ENCODE measurements around the gene SORBS1. TPM values are rescaled to one million over a fixed set of nuclear protein-coding genes. Genes with fewer than 3 reads are reported as not detected.

Gene SORBS1
- total RNA-seq, 1 experiment from 2014 or later, result 39.9 TPM

- no peaks in the 10 kb centered on the region for H3K9me3 Mint-ChIP-seq
- H3K4me3 Mint-ChIP-seq, result no peak overlapping the region
- DNase-seq (ENCODE audit: low spot score), result no peak
- no peak for ATAC-seq
- H3K4me1 Mint-ChIP-seq, result peaks cover 43% of the 10 kb centered on the region
- H3K27me3 Mint-ChIP-seq (ENCODE audit: low read depth), result no peaks in the 10 kb centered on the region
- TF ChIP-seq CBFB (CRISPR knock-in tag; IDR thresholded peaks at IDR 0.05; ENCODE audit: low read depth) (no peak), HMGA2 (CRISPR knock-in tag; IDR thresholded peaks at IDR 0.05) (no peak), RELA (CRISPR knock-in tag; IDR thresholded peaks at IDR 0.05; ENCODE audit: borderline replicate concordance) (no peak), PRDM15 (CRISPR knock-in tag; IDR thresholded peaks at IDR 0.05) (no peak), GRHL2 (CRISPR knock-in tag; IDR thresholded peaks at IDR 0.05; ENCODE audit: insufficient replicate concordance, severe bottlenecking) (no peak), AFF4 (CRISPR knock-in tag; IDR thresholded peaks at IDR 0.05; ENCODE audit: borderline replicate concordance) (no peak), ZNF219 (CRISPR knock-in tag; IDR thresholded peaks at IDR 0.05; ENCODE audit: borderline replicate concordance) (no peak), ZNF396 (CRISPR knock-in tag; IDR thresholded peaks at IDR 0.05; ENCODE audit: borderline replicate concordance) (no peak)
- no peaks in the 10 kb centered on the region for H3K36me3 Mint-ChIP-seq
- CTCF ChIA-PET, result interaction anchor here (1.2 to 2.7 kb wide), 4 partner anchors 15 to 186 kb away, joined by 3 to 15 read pairs (median 6); no protein-coding TSS in a partner anchor
- peak overlapping the region; percentile 85 for H3K27ac Mint-ChIP-seq
- POLR2A ChIA-PET, result interaction anchor here (0.8 kb wide), 1 partner anchor 180 kb away, joined by 3 read pairs; no protein-coding TSS in a partner anchor
Observed at GRCh38 chr10:95414844-95415485, 146.2 kb downstream of the SORBS1 start.

- peaks cover 50% of the 10 kb centered on the region for H3K4me1 Mint-ChIP-seq
- no peaks in the 10 kb centered on the region for H3K9me3 Mint-ChIP-seq
- no peaks in the 10 kb centered on the region for H3K27me3 Mint-ChIP-seq (ENCODE audit: low read depth)
- TF ChIP-seq CREB1 (CRISPR knock-in tag; IDR thresholded peaks at IDR 0.05) (no peak), ZNF416 (CRISPR knock-in tag; IDR thresholded peaks at IDR 0.05) (no peak), AR (CRISPR knock-in tag; IDR thresholded peaks at IDR 0.05) (no peak), MYBL2 (CRISPR knock-in tag; IDR thresholded peaks at IDR 0.05) (no peak), ERG (CRISPR knock-in tag; IDR thresholded peaks at IDR 0.05) (no peak), RELA (CRISPR knock-in tag; IDR thresholded peaks at IDR 0.05; ENCODE audit: borderline replicate concordance) (no peak), CDX4 (CRISPR knock-in tag; IDR thresholded peaks at IDR 0.05; ENCODE audit: borderline replicate concordance) (no peak)
- ChIA-PET POLR2A (no interaction called here), CTCF (interaction anchor here (0.5 to 4.8 kb wide), 3 partner anchors 16 to 187 kb away, joined by 3 to 21 read pairs (median 4); no protein-coding TSS in a partner anchor)
- ATAC-seq, result no peak
- no peaks in the 10 kb centered on the region for H3K36me3 Mint-ChIP-seq
- no peak for DNase-seq (ENCODE audit: low spot score)
- no peak overlapping the region for H3K4me3 Mint-ChIP-seq
- peak overlapping the region; percentile 57 for H3K27ac Mint-ChIP-seq
Observed at GRCh38 chr10:95414016-95414830, 146.9 kb downstream of the SORBS1 start.

All from WTC11 (cell line).